Measurements from ENCODE around the gene FAM83G.

The FAM83G gene

GRCh38 chr17:19005789-19006430 lies 1.3 kb upstream of the FAM83G start:
- ChIA-PET POLR2A (interaction anchor here (1.5 kb wide), 1 partner anchor 17 kb away, joined by 6 read pairs; no protein-coding TSS in a partner anchor), CTCF (no interaction called here)

GRCh38 chr17:19005137-19005773 lies 691 bp upstream of the FAM83G start:
- ChIA-PET POLR2A (interaction anchor here (1.0 to 1.5 kb wide), 7 partner anchors 8 to 44 kb away, joined by 3 to 8 read pairs (median 4); no protein-coding TSS in a partner anchor), CTCF (interaction anchor here (1.7 kb wide), 1 partner anchor 44 kb away, joined by 6 read pairs; no protein-coding TSS in a partner anchor)
- DNase-seq (ENCODE audit: extremely low spot score): no peak
- TF ChIP-seq SUZ12 (IDR thresholded peaks at IDR 0.05): no peak
- TF ChIP-seq NFRKB (IDR thresholded peaks at IDR 0.05): no peak
- no peak for TF ChIP-seq ZNF384 (IDR thresholded peaks at IDR 0.05)
- no peak for TF ChIP-seq SP1 (IDR thresholded peaks at IDR 0.05)
- TF ChIP-seq FOXK2 (IDR thresholded peaks at IDR 0.05): no peak
- TF ChIP-seq ELF4 (IDR thresholded peaks at IDR 0.05): no peak
- no peak for TF ChIP-seq FOXM1 (IDR thresholded peaks at IDR 0.05; ENCODE audit: borderline replicate concordance)
- no peak for TF ChIP-seq TARDBP (IDR thresholded peaks at IDR 0.05)
- TF ChIP-seq CTBP1 (IDR thresholded peaks at IDR 0.05; ENCODE audit: borderline replicate concordance): no peak
- no peak for TF ChIP-seq ARNT (IDR thresholded peaks at IDR 0.05)
- no peak for TF ChIP-seq FOXA1 (IDR thresholded peaks at IDR 0.05)
- TF ChIP-seq PKNOX1 (IDR thresholded peaks at IDR 0.05): no peak
- no peak for TF ChIP-seq BHLHE40 (IDR thresholded peaks at IDR 0.05; ENCODE audit: borderline replicate concordance)
- no peak for TF ChIP-seq LEF1 (IDR thresholded peaks at IDR 0.05; ENCODE audit: borderline replicate concordance)
- TF ChIP-seq HDGF (IDR thresholded peaks at IDR 0.05; ENCODE audit: borderline replicate concordance): no peak
- no peak for TF ChIP-seq L3MBTL2 (conservative IDR thresholded peaks at IDR 0.05)

More at GRCh38 chr17:19005789-19006430, 1.3 kb upstream of the FAM83G start:
- no peak for DNase-seq (ENCODE audit: extremely low spot score)
- TF ChIP-seq HDGF (IDR thresholded peaks at IDR 0.05; ENCODE audit: borderline replicate concordance) (no peak), PKNOX1 (IDR thresholded peaks at IDR 0.05) (no peak), ARNT (IDR thresholded peaks at IDR 0.05) (no peak), NFRKB (IDR thresholded peaks at IDR 0.05) (no peak), LEF1 (IDR thresholded peaks at IDR 0.05; ENCODE audit: borderline replicate concordance) (no peak), FOXK2 (IDR thresholded peaks at IDR 0.05) (no peak), ELF4 (IDR thresholded peaks at IDR 0.05) (no peak), BHLHE40 (IDR thresholded peaks at IDR 0.05; ENCODE audit: borderline replicate concordance) (no peak), SP1 (IDR thresholded peaks at IDR 0.05) (no peak), SUZ12 (IDR thresholded peaks at IDR 0.05) (no peak), FOXM1 (IDR thresholded peaks at IDR 0.05; ENCODE audit: borderline replicate concordance) (no peak), L3MBTL2 (conservative IDR thresholded peaks at IDR 0.05) (no peak), TARDBP (IDR thresholded peaks at IDR 0.05) (no peak)

- TF ChIP-seq FOXK2 (IDR thresholded peaks at IDR 0.05) (no peak), SUZ12 (IDR thresholded peaks at IDR 0.05) (no peak)
- ChIA-PET POLR2A (interaction anchor here (1.0 to 1.5 kb wide), 8 partner anchors 10 to 43 kb away, joined by 3 to 8 read pairs (median 4); no protein-coding TSS in a partner anchor), CTCF (interaction anchor here (1.7 to 2.1 kb wide), 2 partner anchors 42 to 43 kb away, joined by 5 to 6 read pairs; no protein-coding TSS in a partner anchor)
- DNase-seq (ENCODE audit: extremely low spot score): peak; percentile 44
These were observed 782 bp downstream of the FAM83G start for GRCh38 chr17:19003543-19004420.

GRCh38 chr17:19002805-19003542 lies 1.6 kb downstream of the FAM83G start:
- CTCF ChIA-PET: interaction anchor here (2.1 kb wide), 1 partner anchor 42 kb away, joined by 5 read pairs; no protein-coding TSS in a partner anchor
- POLR2A ChIA-PET: interaction anchor here (0.8 to 1.1 kb wide), 4 partner anchors 18 to 33 kb away, joined by 3 to 5 read pairs (median 3); no protein-coding TSS in a partner anchor
- DNase-seq (ENCODE audit: extremely low spot score): no peak
- TF ChIP-seq FOXA1 (IDR thresholded peaks at IDR 0.05): no peak
- TF ChIP-seq HDGF (IDR thresholded peaks at IDR 0.05; ENCODE audit: borderline replicate concordance): no peak
- no peak for TF ChIP-seq FOXK2 (IDR thresholded peaks at IDR 0.05)
- no peak for TF ChIP-seq ARNT (IDR thresholded peaks at IDR 0.05)
- no peak for TF ChIP-seq ZNF384 (IDR thresholded peaks at IDR 0.05)
- no peak for TF ChIP-seq SP1 (IDR thresholded peaks at IDR 0.05)
- no peak for TF ChIP-seq FOXM1 (IDR thresholded peaks at IDR 0.05; ENCODE audit: borderline replicate concordance)
- no peak for TF ChIP-seq LEF1 (IDR thresholded peaks at IDR 0.05; ENCODE audit: borderline replicate concordance)
- no peak for TF ChIP-seq NFRKB (IDR thresholded peaks at IDR 0.05)
- no peak for TF ChIP-seq PKNOX1 (IDR thresholded peaks at IDR 0.05)
- TF ChIP-seq CTBP1 (IDR thresholded peaks at IDR 0.05; ENCODE audit: borderline replicate concordance): no peak
- TF ChIP-seq BHLHE40 (IDR thresholded peaks at IDR 0.05; ENCODE audit: borderline replicate concordance): no peak
- no peak for TF ChIP-seq TARDBP (IDR thresholded peaks at IDR 0.05)
- no peak for TF ChIP-seq L3MBTL2 (conservative IDR thresholded peaks at IDR 0.05)
- no peak for TF ChIP-seq ELF4 (IDR thresholded peaks at IDR 0.05)
- no peak for TF ChIP-seq SUZ12 (IDR thresholded peaks at IDR 0.05)

Data from HEK293T (cell line).